ENCODE results near the gene PRKG1. TPM values are rescaled to one million over a fixed set of nuclear protein-coding genes. Genes with fewer than 3 reads are reported as not detected.
"Not testable (repeated sequence)": the region's sequence is repeated elsewhere in the genome, so short reads cannot be mapped to it uniquely, and the experiment has no call there.

Gene PRKG1
- total and polyA plus RNA-seq, 4 donors = 0.46 to 5.1 (median 1.5) TPM

- WGBS = 86% methylated on average over 1 of the region's 1 CpG
Measured at GRCh38 chr10:51340366-51340765, 266.1 kb downstream of the PRKG1 start.

GRCh38 chr10:51340845-51341610 lies 266.7 kb downstream of the PRKG1 start:
- TF ChIP-seq HNF4G (IDR thresholded peaks at IDR 0.05) (no peak), FOXA2 (IDR thresholded peaks at IDR 0.05) (no peak), RAD21 (IDR thresholded peaks at IDR 0.05) (no peak), YY1 (IDR thresholded peaks at IDR 0.05) (no peak), FOXA1 (IDR thresholded peaks at IDR 0.05) (no peak), SP1 (IDR thresholded peaks at IDR 0.05) (no peak)
- Histone ChIP-seq H3K4me1 (ENCODE audit: control insufficient read depth in 4 of 4, insufficient read depth in 4 of 4, low read length in 3 of 4) (no peaks in the 10 kb centered on the region), H3K27ac (ENCODE audit: low read depth in 1 of 2, low read length in 2 of 2) (no peak overlapping the region), H3K36me3 (ENCODE audit: control insufficient read depth in 4 of 4, insufficient read depth in 3 of 4, low read depth in 1 of 4, low read length in 3 of 4) (no peaks in the 10 kb centered on the region), H3K9ac (ENCODE audit: low read depth in 1 of 2, low read length in 2 of 2) (no peak overlapping the region), H3K9me3 (ENCODE audit: control insufficient read depth in 4 of 4, low read length in 3 of 4) (no peaks in the 10 kb centered on the region), H3K27me3 (ENCODE audit: control insufficient read depth in 4 of 4, insufficient read depth in 4 of 4, low read length in 3 of 4) (peaks cover 0 to 5% (median 0%) of the 10 kb centered on the region in 4 donors), H3K4me3 (ENCODE audit: low read depth in 1 of 3, low read length in 3 of 3) (no peak overlapping the region)
- 55% methylated on average over 4 of the region's 4 CpGs for WGBS
- no peak for DNase-seq (ENCODE audit: low spot score)

More at GRCh38 chr10:51340366-51340765, 266.1 kb downstream of the PRKG1 start:
- Histone ChIP-seq H3K4me3 (ENCODE audit: low read depth in 1 of 3, low read length in 3 of 3) (no peak overlapping the region), H3K9me3 (ENCODE audit: control insufficient read depth in 4 of 4, low read length in 3 of 4) (no peaks in the 10 kb centered on the region), H3K4me1 (ENCODE audit: control insufficient read depth in 4 of 4, insufficient read depth in 4 of 4, low read length in 3 of 4) (no peaks in the 10 kb centered on the region), H3K36me3 (ENCODE audit: control insufficient read depth in 4 of 4, insufficient read depth in 3 of 4, low read depth in 1 of 4, low read length in 3 of 4) (no peaks in the 10 kb centered on the region), H3K9ac (ENCODE audit: low read depth in 1 of 2, low read length in 2 of 2) (no peak overlapping the region), H3K27ac (ENCODE audit: low read depth in 1 of 2, low read length in 2 of 2) (no peak overlapping the region), H3K27me3 (ENCODE audit: control insufficient read depth in 4 of 4, insufficient read depth in 4 of 4, low read length in 3 of 4) (peaks cover 0 to 5% (median 0%) of the 10 kb centered on the region in 4 donors)
- DNase-seq (ENCODE audit: low spot score) = no peak
- no peak for TF ChIP-seq MAX (IDR thresholded peaks at IDR 0.05)

- DNase-seq (ENCODE audit: low spot score); H3K9me3 ChIP-seq (ENCODE audit: control insufficient read depth in 4 of 4, low read length in 3 of 4); H3K9ac ChIP-seq (ENCODE audit: low read depth in 1 of 2, low read length in 2 of 2); H3K27me3 ChIP-seq (ENCODE audit: control insufficient read depth in 4 of 4, insufficient read depth in 4 of 4, low read length in 3 of 4); H3K36me3 ChIP-seq (ENCODE audit: control insufficient read depth in 4 of 4, insufficient read depth in 3 of 4, low read depth in 1 of 4, low read length in 3 of 4); H3K27ac ChIP-seq (ENCODE audit: low read depth in 1 of 2, low read length in 2 of 2); H3K4me1 ChIP-seq (ENCODE audit: control insufficient read depth in 4 of 4, insufficient read depth in 4 of 4, low read length in 3 of 4); H3K4me3 ChIP-seq (ENCODE audit: low read depth in 1 of 3, low read length in 3 of 3): not testable (repeated sequence)
- WGBS = 69% methylated on average over 3 of the region's 3 CpGs
Measured at GRCh38 chr10:51341745-51342144, 267.5 kb downstream of the PRKG1 start.

DNA sequence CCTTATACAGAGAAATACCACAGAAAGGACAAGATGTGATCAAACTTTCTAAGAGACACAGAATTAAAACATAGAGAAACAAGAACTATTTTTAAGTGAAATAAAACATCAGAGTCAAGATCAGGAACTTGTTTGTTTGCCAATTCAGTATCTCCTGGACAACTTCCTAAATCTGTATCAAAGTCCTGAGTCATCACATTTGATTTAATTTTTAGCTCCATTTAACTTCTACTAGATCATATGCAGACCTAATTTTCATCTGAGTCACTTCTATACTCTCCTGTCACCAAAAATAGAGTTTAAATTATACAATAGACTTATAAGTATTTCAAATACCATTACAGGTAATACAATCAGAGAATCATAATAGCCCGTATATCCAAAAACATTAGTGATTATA lies 268.1 kb downstream of the PRKG1 start:
- no peak for DNase-seq (ENCODE audit: low spot score)
- Histone ChIP-seq H3K4me1 (ENCODE audit: control insufficient read depth in 4 of 4, insufficient read depth in 4 of 4, low read length in 3 of 4) (no peaks in the 10 kb centered on the region), H3K4me3 (ENCODE audit: low read depth in 1 of 3, low read length in 3 of 3) (no peak overlapping the region), H3K27me3 (ENCODE audit: control insufficient read depth in 4 of 4, insufficient read depth in 4 of 4, low read length in 3 of 4) (peaks cover 0 to 5% (median 0%) of the 10 kb centered on the region in 4 donors), H3K36me3 (ENCODE audit: control insufficient read depth in 4 of 4, insufficient read depth in 3 of 4, low read depth in 1 of 4, low read length in 3 of 4) (no peaks in the 10 kb centered on the region), H3K9ac (ENCODE audit: low read depth in 1 of 2, low read length in 2 of 2) (no peak overlapping the region), H3K9me3 (ENCODE audit: control insufficient read depth in 4 of 4, low read length in 3 of 4) (no peaks in the 10 kb centered on the region), H3K27ac (ENCODE audit: low read depth in 1 of 2, low read length in 2 of 2) (no peak overlapping the region)
- 92% methylated on average over 1 of the region's 1 CpG for WGBS
- TF ChIP-seq HNF4G (IDR thresholded peaks at IDR 0.05) (no peak), EGR1 (IDR thresholded peaks at IDR 0.05; ENCODE audit: low read depth in 2 of 2) (no peak), JUND (IDR thresholded peaks at IDR 0.05) (no peak), NR2F2 (IDR thresholded peaks at IDR 0.05) (no peak), MAX (IDR thresholded peaks at IDR 0.05) (no peak), RAD21 (IDR thresholded peaks at IDR 0.05) (no peak), YY1 (IDR thresholded peaks at IDR 0.05) (no peak), ATF3 (IDR thresholded peaks at IDR 0.05) (no peak), FOXA1 (IDR thresholded peaks at IDR 0.05) (no peak), RXRA (IDR thresholded peaks at IDR 0.05) (no peak)
- TF ChIP-seq, protein P1, sequence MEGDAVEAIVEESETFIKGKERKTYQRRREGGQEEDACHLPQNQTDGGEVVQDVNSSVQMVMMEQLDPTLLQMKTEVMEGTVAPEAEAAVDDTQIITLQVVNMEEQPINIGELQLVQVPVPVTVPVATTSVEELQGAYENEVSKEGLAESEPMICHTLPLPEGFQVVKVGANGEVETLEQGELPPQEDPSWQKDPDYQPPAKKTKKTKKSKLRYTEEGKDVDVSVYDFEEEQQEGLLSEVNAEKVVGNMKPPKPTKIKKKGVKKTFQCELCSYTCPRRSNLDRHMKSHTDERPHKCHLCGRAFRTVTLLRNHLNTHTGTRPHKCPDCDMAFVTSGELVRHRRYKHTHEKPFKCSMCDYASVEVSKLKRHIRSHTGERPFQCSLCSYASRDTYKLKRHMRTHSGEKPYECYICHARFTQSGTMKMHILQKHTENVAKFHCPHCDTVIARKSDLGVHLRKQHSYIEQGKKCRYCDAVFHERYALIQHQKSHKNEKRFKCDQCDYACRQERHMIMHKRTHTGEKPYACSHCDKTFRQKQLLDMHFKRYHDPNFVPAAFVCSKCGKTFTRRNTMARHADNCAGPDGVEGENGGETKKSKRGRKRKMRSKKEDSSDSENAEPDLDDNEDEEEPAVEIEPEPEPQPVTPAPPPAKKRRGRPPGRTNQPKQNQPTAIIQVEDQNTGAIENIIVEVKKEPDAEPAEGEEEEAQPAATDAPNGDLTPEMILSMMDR (IDR thresholded peaks at IDR 0.05; ENCODE audit: low read depth, low read length, missing input control) = no peak
- TF ChIP-seq, protein P2, sequence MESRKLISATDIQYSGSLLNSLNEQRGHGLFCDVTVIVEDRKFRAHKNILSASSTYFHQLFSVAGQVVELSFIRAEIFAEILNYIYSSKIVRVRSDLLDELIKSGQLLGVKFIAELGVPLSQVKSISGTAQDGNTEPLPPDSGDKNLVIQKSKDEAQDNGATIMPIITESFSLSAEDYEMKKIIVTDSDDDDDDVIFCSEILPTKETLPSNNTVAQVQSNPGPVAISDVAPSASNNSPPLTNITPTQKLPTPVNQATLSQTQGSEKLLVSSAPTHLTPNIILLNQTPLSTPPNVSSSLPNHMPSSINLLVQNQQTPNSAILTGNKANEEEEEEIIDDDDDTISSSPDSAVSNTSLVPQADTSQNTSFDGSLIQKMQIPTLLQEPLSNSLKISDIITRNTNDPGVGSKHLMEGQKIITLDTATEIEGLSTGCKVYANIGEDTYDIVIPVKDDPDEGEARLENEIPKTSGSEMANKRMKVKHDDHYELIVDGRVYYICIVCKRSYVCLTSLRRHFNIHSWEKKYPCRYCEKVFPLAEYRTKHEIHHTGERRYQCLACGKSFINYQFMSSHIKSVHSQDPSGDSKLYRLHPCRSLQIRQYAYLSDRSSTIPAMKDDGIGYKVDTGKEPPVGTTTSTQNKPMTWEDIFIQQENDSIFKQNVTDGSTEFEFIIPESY (IDR thresholded peaks at IDR 0.05) = no peak
- TF ChIP-seq, protein P3, sequence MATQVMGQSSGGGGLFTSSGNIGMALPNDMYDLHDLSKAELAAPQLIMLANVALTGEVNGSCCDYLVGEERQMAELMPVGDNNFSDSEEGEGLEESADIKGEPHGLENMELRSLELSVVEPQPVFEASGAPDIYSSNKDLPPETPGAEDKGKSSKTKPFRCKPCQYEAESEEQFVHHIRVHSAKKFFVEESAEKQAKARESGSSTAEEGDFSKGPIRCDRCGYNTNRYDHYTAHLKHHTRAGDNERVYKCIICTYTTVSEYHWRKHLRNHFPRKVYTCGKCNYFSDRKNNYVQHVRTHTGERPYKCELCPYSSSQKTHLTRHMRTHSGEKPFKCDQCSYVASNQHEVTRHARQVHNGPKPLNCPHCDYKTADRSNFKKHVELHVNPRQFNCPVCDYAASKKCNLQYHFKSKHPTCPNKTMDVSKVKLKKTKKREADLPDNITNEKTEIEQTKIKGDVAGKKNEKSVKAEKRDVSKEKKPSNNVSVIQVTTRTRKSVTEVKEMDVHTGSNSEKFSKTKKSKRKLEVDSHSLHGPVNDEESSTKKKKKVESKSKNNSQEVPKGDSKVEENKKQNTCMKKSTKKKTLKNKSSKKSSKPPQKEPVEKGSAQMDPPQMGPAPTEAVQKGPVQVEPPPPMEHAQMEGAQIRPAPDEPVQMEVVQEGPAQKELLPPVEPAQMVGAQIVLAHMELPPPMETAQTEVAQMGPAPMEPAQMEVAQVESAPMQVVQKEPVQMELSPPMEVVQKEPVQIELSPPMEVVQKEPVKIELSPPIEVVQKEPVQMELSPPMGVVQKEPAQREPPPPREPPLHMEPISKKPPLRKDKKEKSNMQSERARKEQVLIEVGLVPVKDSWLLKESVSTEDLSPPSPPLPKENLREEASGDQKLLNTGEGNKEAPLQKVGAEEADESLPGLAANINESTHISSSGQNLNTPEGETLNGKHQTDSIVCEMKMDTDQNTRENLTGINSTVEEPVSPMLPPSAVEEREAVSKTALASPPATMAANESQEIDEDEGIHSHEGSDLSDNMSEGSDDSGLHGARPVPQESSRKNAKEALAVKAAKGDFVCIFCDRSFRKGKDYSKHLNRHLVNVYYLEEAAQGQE (IDR thresholded peaks at IDR 0.05) = no peak
